Subcutaneous adipose tissue (tissue), 4 donors: ENCODE results near the gene APOBEC2. TPM values are rescaled to one million over a fixed set of nuclear protein-coding genes. Genes with fewer than 3 reads are reported as not detected.

ENCODE experiments used
- total RNA-seq, 4 donors: library from RNA; depleted of rRNA; stranded (reverse); fragments of >200 nt; gene quantifications; one replicate each; pipeline ENCODE4 v1.1.0, GENCODE V29; 2016
- TF ChIP-seq, protein P1 (sequence below): fragments of 450-650 bp; IDR thresholded peaks from one replicate; pipeline ENCODE4 v1.5.1; 2016; ENCODE audit warnings: low read depth, mild to moderate bottlenecking, control low read depth, antibody characterized with exemption, moderate library complexity

APOBEC2 gene
- total RNA-seq, 4 donors from 2014 or later, result not detected

DNA sequence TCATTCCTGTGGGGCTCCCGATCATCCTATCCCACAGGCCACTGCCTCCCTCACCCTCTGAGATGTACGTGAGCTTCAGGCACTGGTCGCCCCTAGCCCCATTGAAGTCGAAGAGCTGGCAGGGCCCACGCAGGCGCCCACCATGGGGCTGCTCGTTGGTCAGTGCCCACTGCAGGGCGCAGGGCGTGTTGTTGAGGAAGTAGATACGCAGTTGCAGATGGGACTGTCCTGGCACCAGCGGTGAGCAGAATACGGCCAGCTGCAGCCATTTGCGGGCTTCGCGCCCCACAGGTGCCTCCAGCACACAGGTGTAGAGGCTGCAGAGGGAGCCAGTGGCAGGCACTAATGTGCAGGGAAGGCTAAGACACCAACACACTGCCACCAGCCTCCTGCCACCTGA is 20.2 kb upstream of the APOBEC2 start:
- TF ChIP-seq, protein P1, sequence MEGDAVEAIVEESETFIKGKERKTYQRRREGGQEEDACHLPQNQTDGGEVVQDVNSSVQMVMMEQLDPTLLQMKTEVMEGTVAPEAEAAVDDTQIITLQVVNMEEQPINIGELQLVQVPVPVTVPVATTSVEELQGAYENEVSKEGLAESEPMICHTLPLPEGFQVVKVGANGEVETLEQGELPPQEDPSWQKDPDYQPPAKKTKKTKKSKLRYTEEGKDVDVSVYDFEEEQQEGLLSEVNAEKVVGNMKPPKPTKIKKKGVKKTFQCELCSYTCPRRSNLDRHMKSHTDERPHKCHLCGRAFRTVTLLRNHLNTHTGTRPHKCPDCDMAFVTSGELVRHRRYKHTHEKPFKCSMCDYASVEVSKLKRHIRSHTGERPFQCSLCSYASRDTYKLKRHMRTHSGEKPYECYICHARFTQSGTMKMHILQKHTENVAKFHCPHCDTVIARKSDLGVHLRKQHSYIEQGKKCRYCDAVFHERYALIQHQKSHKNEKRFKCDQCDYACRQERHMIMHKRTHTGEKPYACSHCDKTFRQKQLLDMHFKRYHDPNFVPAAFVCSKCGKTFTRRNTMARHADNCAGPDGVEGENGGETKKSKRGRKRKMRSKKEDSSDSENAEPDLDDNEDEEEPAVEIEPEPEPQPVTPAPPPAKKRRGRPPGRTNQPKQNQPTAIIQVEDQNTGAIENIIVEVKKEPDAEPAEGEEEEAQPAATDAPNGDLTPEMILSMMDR, result no peak

DNA sequence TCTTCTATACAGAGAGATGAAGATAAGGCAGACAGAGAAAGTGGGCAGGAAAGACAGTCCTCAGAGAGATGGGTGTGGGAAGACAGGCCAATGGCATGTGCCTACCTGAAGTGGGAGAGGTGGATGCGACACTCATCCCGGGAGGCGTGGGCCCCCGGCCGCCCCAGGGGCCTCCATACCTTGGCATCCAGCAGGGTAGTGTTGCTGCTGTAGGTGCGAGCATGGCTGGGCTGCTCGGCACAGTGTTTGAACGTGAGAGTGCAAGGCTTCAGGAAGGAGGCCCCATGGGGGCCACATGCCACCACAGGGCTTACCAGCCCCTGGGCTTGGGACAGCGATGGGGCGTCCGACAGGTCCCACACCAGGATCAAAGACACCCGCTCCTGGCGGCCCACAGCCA is 19.2 kb upstream of the APOBEC2 start:
- TF ChIP-seq, protein P1, result no peak

DNA sequence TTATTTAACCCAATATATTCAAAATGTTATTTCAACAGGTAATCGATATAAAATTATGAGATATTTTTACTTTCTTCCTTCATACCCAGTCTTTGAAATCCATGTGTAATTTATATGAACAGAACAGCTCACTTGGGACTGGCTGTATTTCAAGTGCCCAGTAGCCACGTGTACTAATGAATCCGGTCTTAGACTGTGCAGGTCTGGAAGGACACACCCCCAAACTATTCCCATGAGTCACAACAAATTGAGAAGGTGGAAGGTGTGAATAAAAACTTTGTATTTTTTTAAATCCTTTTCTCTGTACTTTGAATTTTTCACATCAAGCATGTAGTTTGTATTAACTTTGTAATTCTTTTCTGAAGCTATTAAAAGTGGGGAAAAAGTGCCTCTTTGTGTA is 16.8 kb upstream of the APOBEC2 start:
- TF ChIP-seq, protein P1, result no peak

DNA sequence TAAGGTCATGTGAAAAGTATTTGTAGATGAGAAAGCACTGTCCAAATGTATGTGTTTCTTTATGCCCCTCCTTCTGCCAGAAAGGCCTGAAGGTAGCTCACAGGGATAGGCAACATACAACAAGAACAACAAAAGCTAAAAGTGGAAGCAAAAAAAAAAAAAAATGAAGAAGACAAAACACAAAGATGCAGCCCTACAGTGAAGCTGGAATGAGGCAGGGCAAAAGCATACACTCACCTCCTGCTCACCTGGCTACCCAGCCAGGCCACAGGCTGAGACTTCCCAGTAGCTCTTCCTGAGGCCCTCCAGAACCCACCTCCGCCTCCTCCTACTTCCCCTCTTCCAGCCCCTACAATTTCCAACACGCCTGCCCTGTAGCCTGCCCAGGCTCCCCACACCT is 16.4 kb upstream of the APOBEC2 start:
- TF ChIP-seq, protein P1, result no peak

DNA sequence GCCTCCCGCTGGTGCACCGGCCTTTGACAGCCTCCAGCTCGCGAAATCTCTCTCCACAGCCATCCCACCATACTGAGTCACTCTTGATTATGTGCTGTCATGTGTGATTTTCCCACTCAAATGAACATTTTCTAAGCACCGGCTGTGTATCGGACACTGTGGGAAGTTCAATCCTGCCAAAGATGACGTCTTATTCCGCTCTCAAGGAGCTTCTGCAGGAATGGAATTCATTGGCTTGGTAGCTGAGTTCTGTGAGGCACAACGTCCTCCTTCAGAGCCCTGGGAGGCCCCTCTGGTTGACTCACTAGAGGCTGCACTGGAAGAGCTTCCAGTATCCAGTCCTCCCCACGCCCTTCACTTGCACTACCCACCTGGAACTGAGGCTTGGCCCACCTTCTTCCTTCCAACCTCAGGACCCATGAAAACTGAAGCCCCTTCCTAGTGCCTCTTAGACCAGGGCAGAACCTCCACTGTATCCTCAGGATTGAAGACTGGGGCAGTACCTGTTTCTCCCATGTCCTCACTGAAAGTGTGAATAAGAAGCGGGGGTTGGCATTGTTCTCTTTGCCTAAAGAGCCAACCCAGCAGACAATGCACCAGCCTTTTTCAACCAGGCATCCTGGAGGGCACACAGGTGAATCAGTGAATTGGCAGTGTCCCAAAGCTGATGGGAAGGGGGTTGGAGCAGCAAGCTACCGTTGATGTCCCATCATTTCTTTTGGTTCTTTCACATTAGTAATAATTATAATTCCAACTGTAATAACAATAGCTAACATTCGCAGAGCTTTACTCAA is 15.7 kb upstream of the APOBEC2 start:
- TF ChIP-seq, protein P1, result no peak

DNA sequence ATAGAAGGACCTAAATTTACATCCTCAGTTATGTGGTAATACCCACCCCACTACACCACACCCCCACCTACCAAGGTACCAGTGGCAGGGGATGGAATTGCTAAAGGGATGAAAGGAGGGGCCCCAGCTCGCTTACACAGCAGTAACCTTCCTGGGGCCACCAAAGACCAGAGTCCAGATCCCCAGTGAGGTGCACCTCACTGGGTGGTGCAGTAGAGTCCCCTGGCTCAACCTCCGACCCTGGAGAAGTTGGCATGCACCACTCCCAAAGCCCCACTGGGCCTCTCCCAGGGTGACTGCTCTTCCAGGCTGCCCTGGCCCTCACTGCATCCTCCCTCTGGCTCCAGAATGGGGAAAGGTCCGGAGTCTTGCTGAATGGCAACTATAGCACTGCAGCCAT is 14.8 kb upstream of the APOBEC2 start:
- TF ChIP-seq, protein P1, result no peak

DNA sequence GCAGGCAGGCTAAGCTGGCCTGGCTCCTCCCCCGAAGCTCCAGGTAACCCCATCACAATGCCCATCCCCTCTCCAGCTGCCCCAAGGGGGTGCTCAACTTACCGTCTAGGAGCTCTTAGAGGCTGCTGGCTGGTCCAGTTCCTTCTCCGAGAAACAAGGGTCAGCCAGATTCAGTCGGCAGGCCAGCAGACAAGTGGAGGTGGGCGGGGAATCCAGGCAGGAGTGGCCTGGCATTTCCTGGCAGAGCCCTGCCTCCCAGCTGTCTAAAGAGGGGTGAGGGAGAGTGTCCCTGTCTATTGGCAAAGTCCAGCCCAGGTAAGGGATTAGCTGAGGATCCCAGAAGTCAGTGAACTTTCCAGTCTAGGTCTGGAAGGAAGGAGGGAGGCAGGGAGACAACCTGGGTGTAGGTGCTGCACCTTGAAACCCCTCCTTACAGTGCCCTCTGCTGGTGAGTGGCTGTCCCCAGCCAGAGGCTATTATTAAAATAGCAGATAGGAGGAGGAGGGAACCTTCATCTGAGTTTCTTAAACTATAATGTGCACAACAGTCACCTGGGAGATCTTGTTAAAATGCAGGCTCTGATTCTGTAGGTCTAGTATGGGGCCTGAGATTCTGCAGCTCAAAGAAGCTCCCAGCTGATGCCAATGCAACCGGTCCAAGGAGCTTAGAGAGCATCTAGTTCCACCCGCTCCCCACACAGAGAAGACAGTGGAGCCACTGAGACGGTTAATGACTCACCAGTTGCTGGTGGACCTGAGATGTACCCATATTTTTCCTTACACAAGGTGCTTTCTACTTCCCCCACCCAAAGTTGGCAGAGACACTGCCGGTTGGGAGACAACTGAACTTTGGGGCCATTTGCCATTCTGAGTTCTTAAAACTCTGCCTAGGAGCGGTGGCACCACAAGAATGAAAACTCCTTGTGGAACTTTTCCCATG is 13.7 kb upstream of the APOBEC2 start, which contains the start of gene UNC5CL:
TSS of gene UNC5CL (minus strand) at position 162 of the 939 bp plus-strand sequence. CDS start 4,147 bp downstream, outside the sequence.
- TF ChIP-seq, protein P1, result no peak
